ENCODE data around the gene RPP40. TPM values are rescaled to one million over a fixed set of nuclear protein-coding genes. Genes with fewer than 3 reads are reported as not detected.
"Not testable (repeated sequence)": the region's sequence is repeated elsewhere in the genome, so short reads cannot be mapped to it uniquely, and the experiment has no call there.

The RPP40 gene
- total and polyA plus RNA-seq, 5 experiments from 2014 or later = 7.9 to 22.5 (median 9.5) TPM

GRCh38 chr6:5033214-5033904, 29.5 kb upstream of the RPP40 start:
- peaks cover 0 to 12% (median 8%) of the 10 kb centered on the region in 4 donors for H3K4me1 Mint-ChIP-seq

GRCh38 chr6:5032706-5033105, 28.9 kb upstream of the RPP40 start:
- H3K4me3 Mint-ChIP-seq, H3K27ac Mint-ChIP-seq, POLR2A ChIA-PET, H3K9me3 Mint-ChIP-seq, H3K36me3 Mint-ChIP-seq, ATAC-seq, DNase-seq, H3K27me3 Mint-ChIP-seq: not testable (repeated sequence)
- peaks cover 0 to 12% (median 8%) of the 10 kb centered on the region in 4 donors for H3K4me1 Mint-ChIP-seq

More at GRCh38 chr6:5033214-5033904, 29.5 kb upstream of the RPP40 start:
- H3K9me3 Mint-ChIP-seq, POLR2A ChIA-PET, H3K27me3 Mint-ChIP-seq, ATAC-seq, H3K36me3 Mint-ChIP-seq, DNase-seq, H3K4me3 Mint-ChIP-seq: not testable (repeated sequence)
- peak overlapping the region in 4 of 10 donors; percentile 46 to 76 (median 59) for H3K27ac Mint-ChIP-seq

GRCh38 chr6:5031150-5031549, 27.3 kb upstream of the RPP40 start:
- Mint-ChIP-seq H3K4me1 (peaks cover 6 to 17% (median 12%) of the 10 kb centered on the region in 4 donors), H3K4me3 (no peak overlapping the region), H3K27me3 (peaks cover 0 to 3% (median 0%) of the 10 kb centered on the region in 5 donors), H3K36me3 (peaks cover 0 to 3% (median 3%) of the 10 kb centered on the region in 3 donors), H3K9me3 (peaks cover 0 to 2% (median 0%) of the 10 kb centered on the region in 9 donors), H3K27ac (peak overlapping the region in 1 of 10 donors; percentile 36)
- POLR2A ChIA-PET = no interaction called here
- no peak for ATAC-seq
- DNase-seq = no peak

GRCh38 chr6:5030596-5031136, 26.8 kb upstream of the RPP40 start:
- H3K9me3 Mint-ChIP-seq = peaks cover 0 to 2% (median 0%) of the 10 kb centered on the region in 9 donors
- peak overlapping the region in 1 of 10 donors; percentile 18 for H3K4me3 Mint-ChIP-seq
- H3K4me1 Mint-ChIP-seq = peaks cover 10 to 21% (median 16%) of the 10 kb centered on the region in 4 donors
- POLR2A ChIA-PET = no interaction called here
- peak overlapping the region in 2 of 10 donors; percentile 36 to 59 for H3K27ac Mint-ChIP-seq
- peak; percentile 35 to 77 (median 62) for DNase-seq
- peaks cover 0 to 3% (median 0%) of the 10 kb centered on the region in 5 donors for H3K27me3 Mint-ChIP-seq
- peak; percentile 91 to 96 for ATAC-seq
- H3K36me3 Mint-ChIP-seq = peaks cover 0 to 3% (median 3%) of the 10 kb centered on the region in 3 donors

- Mint-ChIP-seq H3K4me3 (no peak overlapping the region), H3K4me1 (peaks cover 16 to 25% (median 21%) of the 10 kb centered on the region in 4 donors), H3K9me3 (peaks cover 0 to 2% (median 0%) of the 10 kb centered on the region in 9 donors), H3K27me3 (peaks cover 0 to 8% (median 0%) of the 10 kb centered on the region in 5 donors), H3K36me3 (peaks cover 0 to 6% (median 3%) of the 10 kb centered on the region in 3 donors), H3K27ac (peak overlapping the region in 1 of 10 donors; percentile 43)
- DNase-seq (no peak), ATAC-seq (no peak)
- POLR2A ChIA-PET = no interaction called here
Measured at GRCh38 chr6:5029609-5030008, 25.8 kb upstream of the RPP40 start.

- H3K4me3 Mint-ChIP-seq = no peak overlapping the region
- no peaks in the 10 kb centered on the region for H3K9me3 Mint-ChIP-seq
- peaks cover 16 to 20% (median 19%) of the 10 kb centered on the region in 4 donors for H3K4me1 Mint-ChIP-seq
- DNase-seq (no peak), ATAC-seq (no peak)
- POLR2A ChIA-PET = no interaction called here
- peaks cover 0 to 8% (median 0%) of the 10 kb centered on the region in 5 donors for H3K27me3 Mint-ChIP-seq
- peaks cover 0 to 6% (median 0%) of the 10 kb centered on the region in 3 donors for H3K36me3 Mint-ChIP-seq
- no peak overlapping the region for H3K27ac Mint-ChIP-seq
Measured at GRCh38 chr6:5028921-5029320, 25.1 kb upstream of the RPP40 start.

- POLR2A ChIA-PET = no interaction called here
- H3K4me1 Mint-ChIP-seq = peaks cover 16 to 20% (median 17%) of the 10 kb centered on the region in 4 donors
- no peaks in the 10 kb centered on the region for H3K9me3 Mint-ChIP-seq
- H3K27ac Mint-ChIP-seq = peak overlapping the region in 1 of 10 donors; percentile 22
- ATAC-seq = no peak
- no peak overlapping the region for H3K4me3 Mint-ChIP-seq
- peaks cover 0 to 11% (median 0%) of the 10 kb centered on the region in 3 donors for H3K36me3 Mint-ChIP-seq
- DNase-seq = no peak
- peaks cover 0 to 8% (median 0%) of the 10 kb centered on the region in 5 donors for H3K27me3 Mint-ChIP-seq
Measured at GRCh38 chr6:5028301-5028700, 24.5 kb upstream of the RPP40 start.

- H3K27ac Mint-ChIP-seq = peak overlapping the region in 7 of 10 donors; percentile 8 to 87 (median 53)
- H3K4me1 Mint-ChIP-seq = peaks cover 16 to 20% (median 17%) of the 10 kb centered on the region in 4 donors
- ATAC-seq = peak in 1 of 2 donors; percentile 18
- POLR2A ChIA-PET = no interaction called here
- H3K27me3 Mint-ChIP-seq = peaks cover 0 to 8% (median 0%) of the 10 kb centered on the region in 5 donors
- H3K9me3 Mint-ChIP-seq = no peaks in the 10 kb centered on the region
- peak overlapping the region; percentile 83 to 95 (median 87) for H3K4me3 Mint-ChIP-seq
- peaks cover 0 to 27% (median 8%) of the 10 kb centered on the region in 3 donors for H3K36me3 Mint-ChIP-seq
- no peak for DNase-seq
Measured at GRCh38 chr6:5025911-5026819, 22.3 kb upstream of the RPP40 start.

GRCh38 chr6:5023923-5024322, 20.1 kb upstream of the RPP40 start:
- Mint-ChIP-seq H3K4me1 (peaks cover 12 to 16% (median 14%) of the 10 kb centered on the region in 4 donors), H3K27me3 (peaks cover 0 to 8% (median 0%) of the 10 kb centered on the region in 5 donors), H3K36me3 (peaks cover 4 to 30% (median 16%) of the 10 kb centered on the region in 3 donors), H3K27ac (no peak overlapping the region), H3K9me3 (peaks cover 0 to 7% (median 4%) of the 10 kb centered on the region in 9 donors), H3K4me3 (no peak overlapping the region)
- no peak for ATAC-seq
- POLR2A ChIA-PET = no interaction called here
- DNase-seq = no peak

GRCh38 chr6:5020142-5020541, 16.3 kb upstream of the RPP40 start:
- H3K27me3 Mint-ChIP-seq = peaks cover 0 to 4% (median 0%) of the 10 kb centered on the region in 5 donors

GRCh38 chr6:5014072-5014561, 10.3 kb upstream of the RPP40 start:
- Mint-ChIP-seq H3K36me3 (peaks cover 19 to 36% (median 26%) of the 10 kb centered on the region in 3 donors), H3K9me3 (peaks cover 2 to 25% (median 12%) of the 10 kb centered on the region in 9 donors), H3K4me3 (no peak overlapping the region), H3K4me1 (peaks cover 0 to 5% (median 0%) of the 10 kb centered on the region in 4 donors), H3K27ac (no peak overlapping the region), H3K27me3 (peaks cover 0 to 1% (median 0%) of the 10 kb centered on the region in 5 donors)
- POLR2A ChIA-PET = no interaction called here
- DNase-seq (no peak), ATAC-seq (no peak)

More at GRCh38 chr6:5020142-5020541, 16.3 kb upstream of the RPP40 start:
- no peak overlapping the region for H3K27ac Mint-ChIP-seq
- POLR2A ChIA-PET = no interaction called here
- no peak for ATAC-seq
- peaks cover 21 to 43% (median 37%) of the 10 kb centered on the region in 3 donors for H3K36me3 Mint-ChIP-seq
- DNase-seq = no peak
- no peak overlapping the region for H3K4me3 Mint-ChIP-seq
- H3K4me1 Mint-ChIP-seq = peaks cover 0 to 9% (median under 1%) of the 10 kb centered on the region in 4 donors
- peaks cover 0 to 30% (median 16%) of the 10 kb centered on the region in 9 donors for H3K9me3 Mint-ChIP-seq

GRCh38 chr6:5012519-5012918, 8.7 kb upstream of the RPP40 start:
- Mint-ChIP-seq H3K9me3 (peaks cover 0 to 13% (median 4%) of the 10 kb centered on the region in 9 donors), H3K36me3 (peaks cover 6 to 31% (median 22%) of the 10 kb centered on the region in 3 donors), H3K4me3 (no peak overlapping the region), H3K27ac (no peak overlapping the region), H3K27me3 (peaks cover 0 to 1% (median 0%) of the 10 kb centered on the region in 5 donors), H3K4me1 (peaks cover 0 to 2% (median 0%) of the 10 kb centered on the region in 4 donors)
- ATAC-seq (no peak), DNase-seq (no peak)
- POLR2A ChIA-PET = no interaction called here

Data from naive thymus-derived CD8-positive, alpha-beta T cell (primary cell).